GM12878 (cell line): Measurements from ENCODE around the gene MIER1. TPM values are rescaled to one million over a fixed set of nuclear protein-coding genes. Genes with fewer than 3 reads are reported as not detected.

Experiments used
- ATAC-seq: fragments of 200-7000 bp; cut with Tn5 transposase; 3 replicates; pipeline ENCODE4 v1.9.1; 2020; ENCODE audit warnings: mild to moderate bottlenecking, moderate library complexity
- BruUV-seq: library from RNA; stranded (reverse); fragments of 400-500 nt; replicated peaks from 2 replicates; lab custom pipeline; 2021; lab: Mats Ljungman, UMichigan
- CTCF ChIA-PET: fragments of 300-600 bp; sonication (Branson Sonifier 250); formaldehyde crosslinking; extraction: SDS; loops from one replicate; lab custom pipeline; 2021; ENCODE audit warnings: inconsistent platforms; lab: Yijun Ruan, JAX
- POLR2A ChIA-PET: fragments of 350-600 bp; formaldehyde crosslinking; extraction: SDS; loops from one replicate; lab custom pipeline; 2021; ENCODE audit warnings: inconsistent platforms; lab: Charles Lee
- RAD21 ChIA-PET: fragments of 300-600 bp; sonication (Branson Sonifier 250); formaldehyde crosslinking; loops from one replicate; lab custom pipeline; 2023; ENCODE audit warnings: antibody characterized with exemption; ENCODE audit not compliant: unreplicated experiment; lab: Charles Lee
- SMC1A ChIA-PET: fragments of 300-600 bp; sonication (Branson Sonifier 250); formaldehyde crosslinking; loops from one replicate; lab custom pipeline; 2023; ENCODE audit not compliant: unreplicated experiment, uncharacterized antibody; lab: Charles Lee
- DNase-seq: peaks from one replicate; pipeline ENCODE4 v3.0.0-alpha.2; 2011; ENCODE audit warnings: low read depth, low spot score
- FAIRE-seq: peaks from 3 replicates; lab custom pipeline; 2011; peaks lifted over from hg19 to GRCh38; lab: Jason Lieb, UNC
- H2AFZ ChIP-seq: 2 replicates; pipeline ENCODE4 v1.6.0; 2011; ENCODE audit warnings: low read depth, low read length, control low read depth; ENCODE audit not compliant: control insufficient read depth
- H3K27ac ChIP-seq: 2 replicates; pipeline ENCODE4 v1.5.1; 2011; ENCODE audit warnings: control low read depth; ENCODE audit not compliant: control insufficient read depth, insufficient read depth
- H3K27me3 ChIP-seq, 2 experiments: replicated peaks in 1 of 2; 2 replicates each; pipeline versions ENCODE4 v1.6.0 to v1.6.1; 2011; ENCODE audit warnings: low read length in 1 of 2; ENCODE audit not compliant: control insufficient read depth in 2 of 2, insufficient read depth in 2 of 2
- H3K36me3 ChIP-seq, 2 experiments: 2 replicates each; pipeline ENCODE4 v1.5.1; 2011; ENCODE audit warnings: low read length in 1 of 2; ENCODE audit not compliant: control insufficient read depth in 2 of 2, insufficient read depth in 2 of 2
- H3K4me1 ChIP-seq: 2 replicates; pipeline ENCODE4 v1.6.1; 2011; ENCODE audit warnings: mild to moderate bottlenecking, low read length, moderate library complexity, mixed read lengths; ENCODE audit not compliant: control insufficient read depth, insufficient read depth
- H3K4me2 ChIP-seq: 2 replicates; pipeline ENCODE4 v1.6.0; 2011; ENCODE audit warnings: control low read depth; ENCODE audit not compliant: control insufficient read depth, insufficient read depth
- H3K4me3 ChIP-seq: fragments of 200-600 bp; sonication (generic); 2 replicates; pipeline ENCODE4 v1.5.1; 2016
- H3K79me2 ChIP-seq: 2 replicates; pipeline ENCODE4 v1.6.0; 2011; ENCODE audit warnings: low read length; ENCODE audit not compliant: control insufficient read depth, insufficient read depth
- H3K9ac ChIP-seq: 2 replicates; pipeline ENCODE4 v1.8.0; 2011; ENCODE audit warnings: low read length, control low read depth, mixed read lengths; ENCODE audit not compliant: control insufficient read depth, insufficient read depth
- H3K9me3 ChIP-seq: replicated peaks from 3 replicates; pipeline ENCODE4 v1.5.1; 2011; ENCODE audit warnings: mild to moderate bottlenecking, low read length; ENCODE audit not compliant: control insufficient read depth, insufficient read depth
- H4K20me1 ChIP-seq: 2 replicates; pipeline ENCODE4 v1.6.0; 2011; ENCODE audit not compliant: control insufficient read depth, insufficient read depth
- ATF7 ChIP-seq: fragments of 450-650 bp; IDR thresholded peaks from 2 replicates; pipeline ENCODE4 v1.6.1; 2016; ENCODE audit warnings: low read depth, mild to moderate bottlenecking
- CEBPB ChIP-seq, 2 experiments: fragments of 150-350 bp in 1 of 2; IDR thresholded peaks; 2 replicates each; pipeline ENCODE4 v1.6.1; 2012 to 2014; ENCODE audit warnings: low read depth in 2 of 2, low read length in 2 of 2, borderline replicate concordance in 1 of 2, inconsistent platforms in 1 of 2
- EP300 ChIP-seq, 2 experiments: fragments of 150-350 bp in 1 of 2; IDR thresholded peaks; 2 replicates each; pipeline ENCODE4 v1.6.1; 2011 to 2012; ENCODE audit warnings: low read depth in 2 of 2, low read length in 2 of 2, borderline replicate concordance in 1 of 2, improper control_type of control experiment in 1 of 2, inconsistent platforms in 1 of 2; ENCODE audit not compliant: control insufficient read depth in 1 of 2
- MTA3 ChIP-seq: IDR thresholded peaks from 2 replicates; pipeline ENCODE4 v1.6.1; 2012; ENCODE audit warnings: low read length, inconsistent platforms, borderline replicate concordance
- NFXL1 ChIP-seq: fragments of 450-650 bp; IDR thresholded peaks from 2 replicates; pipeline ENCODE4 v1.6.1; 2017; ENCODE audit warnings: antibody characterized with exemption, mild to moderate bottlenecking, borderline replicate concordance
- NFYA ChIP-seq: IDR thresholded peaks from 2 replicates; pipeline ENCODE4 v1.6.1; 2011; ENCODE audit warnings: low read depth, mild to moderate bottlenecking, low read length, improper control_type of control experiment, borderline replicate concordance
- POLR2A ChIP-seq: IDR thresholded peaks from 2 replicates; pipeline ENCODE4 v1.6.1; 2011; ENCODE audit warnings: low read depth, mild to moderate bottlenecking, low read length
- POLR2AphosphoS2 ChIP-seq: IDR thresholded peaks from 2 replicates; pipeline ENCODE4 v1.6.1; 2011; ENCODE audit warnings: low read depth, mild to moderate bottlenecking, low read length, improper control_type of control experiment, moderate library complexity
- SIX5 ChIP-seq: IDR thresholded peaks from 2 replicates; pipeline ENCODE4 v1.6.1; 2011; ENCODE audit warnings: mild to moderate bottlenecking, low read depth, low read length, moderate library complexity; ENCODE audit not compliant: severe bottlenecking
- SMAD5 ChIP-seq: IDR thresholded peaks from 2 replicates; pipeline ENCODE4 v1.6.1; 2016; ENCODE audit warnings: antibody characterized with exemption, low read depth
- SMARCA5 ChIP-seq: fragments of 450-650 bp; IDR thresholded peaks from 2 replicates; pipeline ENCODE4 v1.6.1; 2017; ENCODE audit warnings: mild to moderate bottlenecking
- SMC3 ChIP-seq: IDR thresholded peaks from 2 replicates; pipeline ENCODE4 v1.6.1; 2011; ENCODE audit warnings: low read length, improper control_type of control experiment, borderline replicate concordance
- SREBF2 ChIP-seq: IDR thresholded peaks from 2 replicates; pipeline ENCODE4 v1.6.1; 2012; ENCODE audit warnings: mild to moderate bottlenecking, low read length
- ZNF622 ChIP-seq: fragments of 450-650 bp; IDR thresholded peaks from 2 replicates; pipeline ENCODE4 v1.6.1; 2017; ENCODE audit warnings: mild to moderate bottlenecking, inconsistent platforms
- WGBS: methylation state at CpG from one replicate; pipeline ENCODE4 v1.1.6; 2016; ENCODE audit warnings: low lambda C conversion rate; ENCODE audit not compliant: insufficient replicate concordance, insufficient coverage; ENCODE audit errors: missing lambda C conversion rate; 5-methylcytosine and 5-hydroxymethylcytosine counted together
- in situ Hi-C: fragments of 300-500 bp; cut with MboI; formaldehyde crosslinking; loops from 9 replicates; pipeline ENCODE4 v1.14.3; 2018; ENCODE audit warnings: mixed read lengths
- intact Hi-C: fragments of 100-400 bp; cut with micrococcal nuclease; formaldehyde crosslinking; loops from one replicate; pipeline ENCODE4 v1.14.2; 2022; ENCODE audit not compliant: unreplicated experiment
- polyA plus RNA-seq, 11 experiments: library from polyadenylated mRNA; depleted of rRNA in 4 of 11; unstranded in 6 of 11; stranded (reverse) in 5 of 11; fragments of >200 nt; fragmentation: Nextera tagmentation in 4 of 11; fragmentation: Illumina TruSeq in 1 of 11; extraction: Ambion mirVana in 4 of 11; extraction: Trizol in 1 of 11; gene quantifications; 1 replicate in 1 of 11; 2 replicates in 10 of 11; pipeline versions ENCODE4 v1.2.1 to v1.2.3, GENCODE V29; 2011 to 2016; ENCODE audit warnings: inconsistent platforms in 2 of 11, missing spikeins in 2 of 11, low read depth in 1 of 11
- total RNA-seq, 4 experiments: library from RNA; depleted of rRNA in 3 of 4; stranded (reverse); fragments of >200 nt in 3 of 4; fragmentation: Illumina TruSeq in 1 of 4; extraction: Trizol in 1 of 4; gene quantifications; 2 replicates each; pipeline versions ENCODE4 v1.2.1 to v1.2.3, GENCODE V29; 2013 to 2021
- TF ChIP-seq, protein P1 (sequence below): fragments of 450-650 bp; IDR thresholded peaks from 2 replicates; pipeline ENCODE4 v1.6.1; 2018; ENCODE audit warnings: mild to moderate bottlenecking, low read depth, moderate library complexity; ENCODE audit not compliant: partially characterized antibody
- TF ChIP-seq, protein P2 (sequence below): fragments of 450-650 bp; IDR thresholded peaks from 2 replicates; pipeline ENCODE4 v1.6.1; 2017; ENCODE audit warnings: antibody characterized with exemption, mild to moderate bottlenecking, moderate library complexity

MIER1 gene
- total and polyA plus RNA-seq, 10 of the 15 experiments (the other 5 are each of a cell fraction or from before 2014, with no cell fraction given) = 13.6 to 39.8 (median 25.7) TPM

DNA sequence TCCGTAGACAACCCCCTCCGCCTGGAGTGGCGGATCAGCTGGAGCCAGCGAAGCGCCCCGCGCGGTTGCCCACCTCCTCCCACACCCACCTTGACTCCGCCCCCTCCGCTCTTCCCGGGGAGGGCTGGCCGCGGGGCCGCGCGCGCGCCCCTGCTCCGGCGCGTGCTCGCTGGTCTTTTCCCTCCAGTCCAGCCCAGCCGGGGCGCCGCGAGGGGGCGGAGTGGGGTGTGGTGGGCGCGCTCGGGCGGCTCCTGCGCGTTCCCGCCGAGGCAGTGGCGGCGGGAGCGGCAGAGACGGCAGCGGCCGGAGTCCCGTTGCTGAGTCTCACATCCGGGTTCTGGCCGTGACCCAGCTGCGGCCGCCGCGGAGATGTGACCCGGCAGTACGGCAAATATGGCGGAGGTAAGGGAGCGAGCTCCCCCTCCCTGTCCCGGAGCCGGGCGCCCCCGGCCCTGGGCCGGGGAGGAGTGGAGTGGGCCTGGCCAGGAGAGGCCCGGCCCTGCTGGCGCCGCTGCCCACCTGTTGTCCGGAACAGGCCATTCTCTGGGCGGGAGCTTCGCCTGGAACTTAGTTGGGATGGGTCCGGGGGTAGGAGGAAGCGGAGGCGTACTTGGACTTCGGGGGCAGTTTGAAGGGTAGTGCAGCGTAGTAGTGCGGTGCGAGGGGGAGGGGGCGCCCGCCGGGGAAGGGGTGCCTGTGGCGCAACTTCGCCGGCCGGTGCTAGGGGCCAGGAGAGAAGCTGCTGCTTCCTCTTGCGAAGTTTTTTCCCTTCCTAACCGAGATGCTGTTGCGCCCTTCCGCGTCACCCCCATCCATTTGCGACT, 5.4 kb downstream of the MIER1 start (continued):
- no peak for TF ChIP-seq NFYA
- no peak for TF ChIP-seq SMAD5
- no peak for TF ChIP-seq SMC3
- TF ChIP-seq ATF7 = no peak
- no peak for TF ChIP-seq EP300 (IDR thresholded peaks at IDR 0.05; ENCODE audit: borderline replicate concordance in 1 of 2, control insufficient read depth in 1 of 2, low read depth in 2 of 2, low read length in 2 of 2)
- TF ChIP-seq SIX5 = no peak

DNA sequence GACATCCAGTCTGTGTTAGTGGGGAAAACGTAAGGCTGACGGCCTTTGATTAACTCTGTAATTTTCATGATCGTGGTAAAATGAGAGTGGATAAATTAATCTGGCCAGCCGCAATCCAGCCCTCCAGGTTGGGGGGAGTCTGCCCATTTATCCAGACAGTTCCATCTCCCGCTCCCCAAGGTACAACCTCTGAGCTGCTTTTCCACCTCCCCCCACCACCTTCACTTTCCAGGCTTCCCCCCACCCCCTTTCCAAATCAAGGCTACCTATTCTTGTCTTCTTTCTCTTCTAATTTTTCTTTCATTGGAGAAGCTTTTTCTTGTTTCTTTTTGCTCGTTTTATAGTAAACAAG, 6.0 kb downstream of the MIER1 start:
- no TSS peak for BruUV-seq
- in situ Hi-C loops = loop anchor here (25.0 kb wide), 2 partner anchors 543 to 668 kb away; no protein-coding TSS in a partner anchor
- POLR2A ChIA-PET = interaction anchor here (0.9 to 1.8 kb wide), 4 partner anchors 25 to 259 kb away, joined by 3 to 6 read pairs (median 4); partner anchors contain the start of gene SLC35D1

More for the DNA sequence above, 6.0 kb downstream of the MIER1 start:
- peak overlapping the region; percentile 92 for H3K4me3 ChIP-seq
- H2AFZ ChIP-seq = peak overlapping the region; percentile 59
- 0% methylated on average over 6 of the region's 6 CpGs for WGBS
- no peaks in the 10 kb centered on the region for H4K20me1 ChIP-seq
- H3K27me3 ChIP-seq = no peaks in the 10 kb centered on the region
- peak; percentile 3 for ATAC-seq
- H3K9me3 ChIP-seq = no peaks in the 10 kb centered on the region
- TF ChIP-seq, protein P1, sequence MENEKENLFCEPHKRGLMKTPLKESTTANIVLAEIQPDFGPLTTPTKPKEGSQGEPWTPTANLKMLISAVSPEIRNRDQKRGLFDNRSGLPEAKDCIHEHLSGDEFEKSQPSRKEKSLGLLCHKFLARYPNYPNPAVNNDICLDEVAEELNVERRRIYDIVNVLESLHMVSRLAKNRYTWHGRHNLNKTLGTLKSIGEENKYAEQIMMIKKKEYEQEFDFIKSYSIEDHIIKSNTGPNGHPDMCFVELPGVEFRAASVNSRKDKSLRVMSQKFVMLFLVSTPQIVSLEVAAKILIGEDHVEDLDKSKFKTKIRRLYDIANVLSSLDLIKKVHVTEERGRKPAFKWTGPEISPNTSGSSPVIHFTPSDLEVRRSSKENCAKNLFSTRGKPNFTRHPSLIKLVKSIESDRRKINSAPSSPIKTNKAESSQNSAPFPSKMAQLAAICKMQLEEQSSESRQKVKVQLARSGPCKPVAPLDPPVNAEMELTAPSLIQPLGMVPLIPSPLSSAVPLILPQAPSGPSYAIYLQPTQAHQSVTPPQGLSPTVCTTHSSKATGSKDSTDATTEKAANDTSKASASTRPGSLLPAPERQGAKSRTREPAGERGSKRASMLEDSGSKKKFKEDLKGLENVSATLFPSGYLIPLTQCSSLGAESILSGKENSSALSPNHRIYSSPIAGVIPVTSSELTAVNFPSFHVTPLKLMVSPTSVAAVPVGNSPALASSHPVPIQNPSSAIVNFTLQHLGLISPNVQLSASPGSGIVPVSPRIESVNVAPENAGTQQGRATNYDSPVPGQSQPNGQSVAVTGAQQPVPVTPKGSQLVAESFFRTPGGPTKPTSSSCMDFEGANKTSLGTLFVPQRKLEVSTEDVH = no peak
- TF ChIP-seq ZNF622 = no peak
- TF ChIP-seq, protein P2, sequence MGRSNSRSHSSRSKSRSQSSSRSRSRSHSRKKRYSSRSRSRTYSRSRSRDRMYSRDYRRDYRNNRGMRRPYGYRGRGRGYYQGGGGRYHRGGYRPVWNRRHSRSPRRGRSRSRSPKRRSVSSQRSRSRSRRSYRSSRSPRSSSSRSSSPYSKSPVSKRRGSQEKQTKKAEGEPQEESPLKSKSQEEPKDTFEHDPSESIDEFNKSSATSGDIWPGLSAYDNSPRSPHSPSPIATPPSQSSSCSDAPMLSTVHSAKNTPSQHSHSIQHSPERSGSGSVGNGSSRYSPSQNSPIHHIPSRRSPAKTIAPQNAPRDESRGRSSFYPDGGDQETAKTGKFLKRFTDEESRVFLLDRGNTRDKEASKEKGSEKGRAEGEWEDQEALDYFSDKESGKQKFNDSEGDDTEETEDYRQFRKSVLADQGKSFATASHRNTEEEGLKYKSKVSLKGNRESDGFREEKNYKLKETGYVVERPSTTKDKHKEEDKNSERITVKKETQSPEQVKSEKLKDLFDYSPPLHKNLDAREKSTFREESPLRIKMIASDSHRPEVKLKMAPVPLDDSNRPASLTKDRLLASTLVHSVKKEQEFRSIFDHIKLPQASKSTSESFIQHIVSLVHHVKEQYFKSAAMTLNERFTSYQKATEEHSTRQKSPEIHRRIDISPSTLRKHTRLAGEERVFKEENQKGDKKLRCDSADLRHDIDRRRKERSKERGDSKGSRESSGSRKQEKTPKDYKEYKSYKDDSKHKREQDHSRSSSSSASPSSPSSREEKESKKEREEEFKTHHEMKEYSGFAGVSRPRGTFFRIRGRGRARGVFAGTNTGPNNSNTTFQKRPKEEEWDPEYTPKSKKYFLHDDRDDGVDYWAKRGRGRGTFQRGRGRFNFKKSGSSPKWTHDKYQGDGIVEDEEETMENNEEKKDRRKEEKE = no peak
- no peak for TF ChIP-seq POLR2AphosphoS2
- TF ChIP-seq MTA3 = no peak
- TF ChIP-seq NFXL1 = no peak
- TF ChIP-seq SMARCA5 = no peak
- no peak for TF ChIP-seq SREBF2
- TF ChIP-seq POLR2A = no peak
- no peak for TF ChIP-seq CEBPB (IDR thresholded peaks at IDR 0.05; ENCODE audit: borderline replicate concordance in 1 of 2, low read depth in 2 of 2, low read length in 2 of 2)
- FAIRE-seq = no peak
- CTCF ChIA-PET = interaction anchor here (1.0 kb wide), 1 partner anchor 25 kb away, joined by 4 read pairs; no protein-coding TSS in a partner anchor
- RAD21 ChIA-PET = interaction anchor here (0.7 to 1.0 kb wide), 4 partner anchors 11 to 499 kb away, joined by 3 to 4 read pairs (median 4); partner anchors contain the start of gene SERBP1
- H3K4me2 ChIP-seq = peak overlapping the region; percentile 78
- H3K79me2 ChIP-seq = peaks cover 95% of the 10 kb centered on the region
- peak overlapping the region; percentile 94 for H3K27ac ChIP-seq
- intact Hi-C loops = loop anchor here (2.0 to 10.0 kb wide), 5 partner anchors 54 to 656 kb away; partner anchors contain the start of genes IL23R and SERBP1
- SMC1A ChIA-PET = interaction anchor here (0.6 to 1.0 kb wide), 4 partner anchors 12 to 53 kb away, joined by 3 read pairs; no protein-coding TSS in a partner anchor
- no peak for DNase-seq
- H3K9ac ChIP-seq = peak overlapping the region; percentile 95
- H3K4me1 ChIP-seq = peaks cover 4% of the 10 kb centered on the region; the same call in 1 of the 2 replicates
- no peaks in the 10 kb centered on the region; a peak in 1 of 4 replicates for H3K36me3 ChIP-seq
